T-cell (primary cell): ENCODE results near the gene NRAP. TPM values are rescaled to one million over a fixed set of nuclear protein-coding genes. Genes with fewer than 3 reads are reported as not detected.
"Not testable (repeated sequence)": the region's sequence is repeated elsewhere in the genome, so short reads cannot be mapped to it uniquely, and the experiment has no call there.

Experiments used
- ATAC-seq, 4 experiments: fragments of 200-7000 bp in 3 of 4; fragments of 150-1000 bp in 1 of 4; cut with Tn5 transposase; replicated peaks in 1 of 4; 1 replicate in 3 of 4; 2 replicates in 1 of 4; pipeline ENCODE4 v1.10.0; 2021; ENCODE audit warnings: moderate library complexity in 3 of 4, mild to moderate bottlenecking in 2 of 4, moderate number of reproducible peaks in 1 of 4
- CTCF ChIA-PET, 2 donors: fragments of 300-600 bp; sonication (Branson Sonifier 250); formaldehyde crosslinking; loops; one replicate each; lab custom pipeline; 2022; ENCODE audit warnings: antibody characterized with exemption in 2 of 2; lab: Charles Lee
- POLR2A ChIA-PET, 2 donors: fragments of 300-600 bp; sonication (Branson Sonifier 250); formaldehyde crosslinking; loops; one replicate each; lab custom pipeline; 2022; ENCODE audit warnings: antibody characterized with exemption in 2 of 2; lab: Charles Lee
- DNase-seq, 35 experiments: peaks; one replicate each; pipeline versions ENCODE4 v3.0.0 to v3.0.0-alpha.2; 2013 to 2023
- H3K27ac ChIP-seq: one replicate; pipeline ENCODE4 v1.5.1; 2013; ENCODE audit warnings: low read length
- H3K27me3 ChIP-seq, 2 experiments: replicated peaks in 1 of 2; 1 replicate in 1 of 2; 2 replicates in 1 of 2; pipeline versions ENCODE4 v1.6.1 to v1.7.0; 2013; ENCODE audit warnings: low read length in 1 of 2, mixed read lengths in 1 of 2; ENCODE audit not compliant: control insufficient read depth in 2 of 2, insufficient read depth in 2 of 2; ENCODE audit errors: extremely low read depth in 1 of 2
- H3K36me3 ChIP-seq, 2 donors: 1 replicate in 1 of 2; 2 replicates in 1 of 2; pipeline versions ENCODE4 v1.6.1 to v1.7.0; 2013; ENCODE audit warnings: low read length in 1 of 2; ENCODE audit not compliant: control insufficient read depth in 2 of 2, insufficient read depth in 1 of 2; ENCODE audit errors: extremely low read depth in 1 of 2
- H3K4me1 ChIP-seq, 2 experiments: 1 replicate in 1 of 2; 2 replicates in 1 of 2; pipeline versions ENCODE4 v1.6.1 to v1.7.0; 2013; ENCODE audit warnings: low read length in 2 of 2, mixed read lengths in 1 of 2; ENCODE audit not compliant: insufficient read depth in 2 of 2, control insufficient read depth in 1 of 2; ENCODE audit errors: extremely low read depth in 1 of 2
- H3K4me3 ChIP-seq, 2 donors: 1 replicate in 1 of 2; 2 replicates in 1 of 2; pipeline versions ENCODE4 v1.5.1 to v1.7.0; 2013; ENCODE audit warnings: mild to moderate bottlenecking in 2 of 2, low read length in 1 of 2, moderate library complexity in 1 of 2; ENCODE audit not compliant: control insufficient read depth in 1 of 2; ENCODE audit errors: extremely low read depth in 1 of 2
- H3K9me3 ChIP-seq: 2 replicates; pipeline ENCODE4 v1.7.0; 2013
- H3K27ac Mint-ChIP-seq, 2 donors: one replicate each; pipeline ENCODE4 v1.8.0; 2020 to 2021; ENCODE audit warnings: mild to moderate bottlenecking in 2 of 2, mixed read lengths in 2 of 2
- H3K27me3 Mint-ChIP-seq, 2 donors: one replicate each; pipeline ENCODE4 v1.8.0; 2021 to 2022; ENCODE audit warnings: mixed read lengths in 2 of 2
- H3K36me3 Mint-ChIP-seq: one replicate; pipeline ENCODE4 v1.8.0; 2021; ENCODE audit warnings: mixed read lengths
- H3K4me1 Mint-ChIP-seq, 3 donors: one replicate each; pipeline ENCODE4 v1.8.0; 2020 to 2022; ENCODE audit warnings: mixed read lengths in 3 of 3, mild to moderate bottlenecking in 1 of 3
- H3K4me3 Mint-ChIP-seq, 3 donors: one replicate each; pipeline ENCODE4 v1.8.0; 2020 to 2022; ENCODE audit warnings: mild to moderate bottlenecking in 3 of 3, mixed read lengths in 3 of 3, moderate library complexity in 3 of 3
- H3K9me3 Mint-ChIP-seq, 3 donors: one replicate each; pipeline ENCODE4 v1.8.0; 2020 to 2022; ENCODE audit warnings: mixed read lengths in 3 of 3
- whole genome bisulfite sequencing: methylation state at CpG from one replicate; pipeline ENCODE4 v1.1.5; 2013; ENCODE audit warnings: missing lambda C conversion rate; ENCODE audit not compliant: insufficient coverage; 5-methylcytosine and 5-hydroxymethylcytosine counted together
- total RNA-seq, 35 experiments: library from RNA in 6 of 35; stranded (reverse) in 6 of 35; fragments of 120-200 nt in 1 of 35; gene quantifications; one replicate each; pipeline versions ENCODE4 v1.2.1 to v1.2.4 and lab custom pipeline; 2013 to 2026

The NRAP gene
- total RNA-seq, 5 donors from 2014 or later (not counting 1 experiment from before 2014, with no cell fraction given), result not detected

- Mint-ChIP-seq H3K4me3 (no peak overlapping the region), H3K36me3 (no peaks in the 10 kb centered on the region), H3K27me3 (peaks cover 4 to 12% of the 10 kb centered on the region in 2 donors), H3K27ac (no peak overlapping the region), H3K9me3 (no peaks in the 10 kb centered on the region), H3K4me1 (no peaks in the 10 kb centered on the region)
- POLR2A ChIA-PET, result no interaction called here
- Histone ChIP-seq H3K4me1 (no peaks in the 10 kb centered on the region), H3K27ac (no peak overlapping the region), H3K4me3 (no peak overlapping the region), H3K27me3 (no peaks in the 10 kb centered on the region), H3K9me3 (no peaks in the 10 kb centered on the region), H3K36me3 (no peaks in the 10 kb centered on the region)
- ATAC-seq, result no peak
- no peak for DNase-seq
- 14% methylated on average over 1 of the region's 5 CpGs for WGBS
- CTCF ChIA-PET, result no interaction called here
These were observed 699 bp downstream of the NRAP start for GRCh38 chr10:113663142-113663541.

DNA sequence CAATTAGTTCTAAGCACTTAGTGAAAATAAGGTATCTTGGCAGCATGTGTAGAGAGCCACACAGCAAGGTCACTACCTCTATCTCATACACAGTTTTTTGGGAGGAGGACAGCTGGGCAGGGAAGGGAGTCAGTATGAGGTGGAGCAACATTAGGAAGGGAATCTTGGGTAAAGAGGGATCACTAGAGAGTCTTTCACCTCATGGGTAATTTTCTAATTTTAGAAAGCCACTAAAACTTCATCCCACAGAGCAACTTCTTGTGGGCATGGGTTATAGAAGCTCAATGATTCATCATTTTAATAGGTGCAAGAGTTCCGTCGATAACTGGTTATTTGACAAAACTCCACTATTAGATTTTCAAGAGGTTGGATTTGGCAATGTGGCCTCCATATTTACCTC lies 2.5 kb downstream of the NRAP start:
- DNase-seq (no peak), ATAC-seq (no peak)
- Mint-ChIP-seq H3K9me3 (no peaks in the 10 kb centered on the region), H3K27ac (no peak overlapping the region), H3K27me3 (peaks cover 4 to 8% of the 10 kb centered on the region in 2 donors), H3K36me3 (no peaks in the 10 kb centered on the region), H3K4me3 (no peak overlapping the region), H3K4me1 (no peaks in the 10 kb centered on the region)
- H3K4me3 ChIP-seq, result no peak overlapping the region
- CTCF ChIA-PET, result no interaction called here
- WGBS, result 100% methylated on average over 2 of the region's 2 CpGs
- no peaks in the 10 kb centered on the region for H3K4me1 ChIP-seq
- no peaks in the 10 kb centered on the region for H3K27me3 ChIP-seq
- no peaks in the 10 kb centered on the region for H3K9me3 ChIP-seq
- H3K27ac ChIP-seq, result no peak overlapping the region
- no peaks in the 10 kb centered on the region for H3K36me3 ChIP-seq
- POLR2A ChIA-PET, result interaction anchor here in 1 of 2 donors (0.6 kb wide), 1 partner anchor 1394 kb away, joined by 3 read pairs; no protein-coding TSS in a partner anchor

DNA sequence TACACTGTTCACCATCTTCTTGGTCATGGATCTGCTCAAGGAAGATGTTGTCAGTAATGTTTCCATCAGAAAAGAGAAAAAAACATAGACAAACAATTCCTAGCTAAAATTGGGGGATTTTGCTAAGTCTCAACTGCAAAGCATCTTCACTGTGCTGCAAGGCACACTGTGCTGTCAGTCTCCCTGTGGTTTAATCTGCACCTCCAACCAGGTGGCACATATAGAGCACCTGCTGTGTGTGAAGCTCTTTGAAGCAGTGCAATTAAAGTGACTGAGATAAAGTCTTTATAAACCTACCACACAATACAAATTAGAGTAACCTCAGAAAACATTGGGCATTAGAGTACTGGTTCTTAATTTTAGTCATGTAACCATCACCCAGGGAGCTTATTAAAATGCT lies 6.3 kb downstream of the NRAP start:
- Histone ChIP-seq H3K36me3 (no peaks in the 10 kb centered on the region), H3K4me3 (no peak overlapping the region), H3K27me3 (no peaks in the 10 kb centered on the region), H3K4me1 (no peaks in the 10 kb centered on the region), H3K9me3 (no peaks in the 10 kb centered on the region), H3K27ac (no peak overlapping the region)
- ChIA-PET POLR2A (no interaction called here), CTCF (no interaction called here)
- Mint-ChIP-seq H3K9me3 (no peaks in the 10 kb centered on the region), H3K4me1 (no peaks in the 10 kb centered on the region), H3K4me3 (no peak overlapping the region), H3K27ac (no peak overlapping the region), H3K27me3 (peaks cover 15 to 17% of the 10 kb centered on the region in 2 donors), H3K36me3 (no peaks in the 10 kb centered on the region)
- ATAC-seq (no peak), DNase-seq (no peak)

DNA sequence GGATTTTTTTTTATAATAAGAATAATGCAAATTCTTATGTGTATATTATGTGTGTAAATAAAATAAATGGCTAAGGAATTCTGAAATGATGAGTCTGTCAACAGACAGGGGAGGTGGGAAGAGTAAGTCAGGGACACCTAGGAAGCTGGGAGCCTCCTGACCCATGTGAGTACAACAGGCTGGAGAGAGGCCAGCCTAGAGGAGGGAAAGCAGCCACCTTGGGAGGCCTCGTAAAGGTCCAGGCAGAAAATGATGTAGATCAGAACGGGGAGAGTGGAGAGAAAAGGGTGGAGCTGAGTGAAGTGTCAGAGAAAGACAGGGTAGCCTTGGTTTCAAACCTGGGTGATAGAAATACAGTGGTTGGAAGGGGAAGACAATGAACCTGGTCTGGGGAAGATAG lies 6.9 kb downstream of the NRAP start:
- no peaks in the 10 kb centered on the region for H3K4me1 Mint-ChIP-seq
- CTCF ChIA-PET, result interaction anchor here in 1 of 2 donors (0.5 kb wide), 1 partner anchor 203 kb away, joined by 9 read pairs; no protein-coding TSS in a partner anchor
- H3K4me1 ChIP-seq, result no peaks in the 10 kb centered on the region
- DNase-seq (no peak), ATAC-seq (no peak)
- 78% methylated on average over 2 of the region's 2 CpGs for WGBS
- no peak overlapping the region for H3K27ac Mint-ChIP-seq
- H3K9me3 ChIP-seq, result no peaks in the 10 kb centered on the region
- no peak overlapping the region for H3K4me3 ChIP-seq
- no peak overlapping the region for H3K4me3 Mint-ChIP-seq
- H3K27ac ChIP-seq, result no peak overlapping the region
- POLR2A ChIA-PET, result no interaction called here
- H3K27me3 Mint-ChIP-seq, result peaks cover 17% of the 10 kb centered on the region in 2 donors
- H3K36me3 ChIP-seq, result no peaks in the 10 kb centered on the region
- no peaks in the 10 kb centered on the region for H3K36me3 Mint-ChIP-seq
- H3K9me3 Mint-ChIP-seq, result no peaks in the 10 kb centered on the region
- no peaks in the 10 kb centered on the region for H3K27me3 ChIP-seq

DNA sequence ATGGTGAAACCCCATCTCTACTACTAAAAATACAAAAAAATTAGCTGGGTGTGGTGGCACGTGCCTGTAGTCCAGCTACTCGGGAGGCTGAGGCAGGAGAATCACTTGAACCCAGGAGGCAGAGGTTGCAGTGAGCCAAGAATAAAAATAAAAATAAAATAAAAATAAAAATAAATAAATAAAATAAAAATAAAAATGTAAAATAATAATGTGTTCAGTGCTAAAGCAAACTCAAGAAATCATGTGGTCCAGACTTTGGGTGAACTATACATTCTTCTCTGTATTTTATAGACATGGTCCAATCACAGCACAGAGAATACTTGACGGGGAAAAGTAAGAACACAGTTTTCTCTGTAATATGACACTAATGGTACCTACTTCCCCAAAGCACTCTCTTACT lies 11.4 kb downstream of the NRAP start:
- H3K27ac ChIP-seq, H3K27me3 ChIP-seq, H3K9me3 ChIP-seq, H3K36me3 ChIP-seq, H3K4me1 ChIP-seq, ATAC-seq, H3K9me3 Mint-ChIP-seq, H3K4me3 ChIP-seq, H3K4me1 Mint-ChIP-seq, CTCF ChIA-PET, POLR2A ChIA-PET, DNase-seq, H3K27ac Mint-ChIP-seq, H3K36me3 Mint-ChIP-seq, H3K4me3 Mint-ChIP-seq: not testable (repeated sequence)
- H3K27me3 Mint-ChIP-seq, result peaks cover 23 to 26% of the 10 kb centered on the region in 2 donors
- 100% methylated on average over 1 of the region's 3 CpGs for WGBS

DNA sequence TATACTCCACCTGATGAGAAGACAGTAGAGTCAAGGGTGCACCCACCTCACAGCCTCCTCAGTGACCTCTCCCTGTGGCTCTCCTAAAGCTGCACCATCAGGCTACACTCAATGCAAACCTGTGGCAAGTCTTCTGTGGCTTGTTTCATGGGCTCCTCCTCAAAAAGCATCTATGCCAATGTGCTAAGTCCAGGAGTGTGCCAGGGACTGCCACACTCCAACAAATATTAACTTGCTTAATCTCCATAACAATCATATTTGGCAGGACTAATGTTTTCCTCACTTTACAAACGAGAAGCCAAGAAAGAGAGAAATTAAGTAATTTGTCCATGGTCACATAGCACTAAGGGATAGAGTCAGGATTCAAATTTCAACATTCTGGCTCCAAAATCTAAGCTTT lies 11.9 kb downstream of the NRAP start:
- POLR2A ChIA-PET, result no interaction called here
- no CpG with 5 or more reads among the region's 1 CpG for WGBS
- Histone ChIP-seq H3K4me1 (no peaks in the 10 kb centered on the region), H3K9me3 (no peaks in the 10 kb centered on the region), H3K27ac (no peak overlapping the region), H3K36me3 (no peaks in the 10 kb centered on the region), H3K4me3 (no peak overlapping the region), H3K27me3 (peaks cover 0 to 7% of the 10 kb centered on the region in 2 experiments)
- H3K36me3 Mint-ChIP-seq, result no peaks in the 10 kb centered on the region
- H3K4me3 Mint-ChIP-seq, result no peak overlapping the region
- peaks cover 0 to 4% (median 0%) of the 10 kb centered on the region in 3 donors for H3K9me3 Mint-ChIP-seq
- H3K27ac Mint-ChIP-seq, result peak overlapping the region in 1 of 2 donors; percentile 9
- ATAC-seq, result no peak
- no peaks in the 10 kb centered on the region for H3K4me1 Mint-ChIP-seq
- CTCF ChIA-PET, result no interaction called here
- peaks cover 25 to 26% of the 10 kb centered on the region in 2 donors for H3K27me3 Mint-ChIP-seq
- no peak for DNase-seq

DNA sequence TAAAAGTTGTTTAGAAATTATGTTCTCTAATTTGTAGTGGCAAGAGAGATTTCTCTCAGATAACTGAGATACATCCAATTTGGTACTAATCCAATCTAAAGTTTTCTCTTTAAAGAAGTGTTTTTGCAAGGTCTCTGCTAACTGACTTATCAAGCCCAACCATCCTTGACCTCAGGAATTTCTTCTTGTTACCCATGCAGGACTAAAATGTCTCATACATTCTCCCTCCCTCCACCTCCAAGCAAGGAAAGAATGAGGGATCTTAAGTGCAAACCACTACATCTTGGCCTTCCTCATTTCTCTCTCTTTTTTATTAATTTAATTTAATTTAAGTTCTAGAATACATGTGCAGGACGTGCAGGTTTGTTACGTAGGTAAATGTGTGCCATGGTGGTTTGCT lies 12.8 kb downstream of the NRAP start:
- ChIA-PET CTCF (interaction anchor here in 1 of 2 donors (0.5 kb wide), 1 partner anchor 13 kb away, joined by 3 read pairs; the partner anchor contains the start of gene NRAP), POLR2A (no interaction called here)
- Mint-ChIP-seq H3K27ac (no peak overlapping the region), H3K9me3 (peaks cover 0 to 4% (median 0%) of the 10 kb centered on the region in 3 donors), H3K36me3 (no peaks in the 10 kb centered on the region), H3K4me1 (no peaks in the 10 kb centered on the region), H3K4me3 (no peak overlapping the region), H3K27me3 (peaks cover 25 to 26% of the 10 kb centered on the region in 2 donors)
- Histone ChIP-seq H3K27ac (no peak overlapping the region), H3K27me3 (peaks cover 0 to 7% of the 10 kb centered on the region in 2 experiments), H3K4me1 (no peaks in the 10 kb centered on the region), H3K4me3 (no peak overlapping the region), H3K36me3 (no peaks in the 10 kb centered on the region), H3K9me3 (no peaks in the 10 kb centered on the region)
- DNase-seq (no peak), ATAC-seq (no peak)
- WGBS, result no CpG with 5 or more reads among the region's 2 CpGs
